Activated naive CD4-positive, alpha-beta T cell treated with anti-CD3 and anti-CD28 coated beads, Interleukin-2, amount 10 ng/mL, durations not matched to agents 7 days and 5 days (primary cell): Measurements from ENCODE around the gene CEP20.
A peak's percentile ranks its signal among the peaks of the same experiment; 100 is the strongest.

Experiments used
- CTCF ChIA-PET: fragments of 350-600 bp; sonication (Branson Sonifier 250); formaldehyde crosslinking; loops from one replicate; lab custom pipeline; 2021; ENCODE audit warnings: antibody characterized with exemption; lab: Charles Lee
- DNase-seq: peaks from one replicate; pipeline ENCODE4 v3.0.0-alpha.2; 2020
- H3K27ac Mint-ChIP-seq: one replicate; pipeline ENCODE4 v1.8.0; 2021; ENCODE audit warnings: mild to moderate bottlenecking, moderate library complexity, mixed read lengths
- H3K27me3 Mint-ChIP-seq: one replicate; pipeline ENCODE4 v1.8.0; 2021; ENCODE audit warnings: mild to moderate bottlenecking, mixed read lengths
- H3K36me3 Mint-ChIP-seq: one replicate; pipeline ENCODE4 v1.8.0; 2021; ENCODE audit warnings: mixed read lengths
- H3K4me1 Mint-ChIP-seq: one replicate; pipeline ENCODE4 v1.8.0; 2021; ENCODE audit warnings: mixed read lengths
- H3K4me3 Mint-ChIP-seq: one replicate; pipeline ENCODE4 v1.8.0; 2021; ENCODE audit warnings: mild to moderate bottlenecking, moderate library complexity, mixed read lengths
- H3K9me3 Mint-ChIP-seq: one replicate; pipeline ENCODE4 v1.8.0; 2021; ENCODE audit warnings: mixed read lengths

CEP20 gene

DNA sequence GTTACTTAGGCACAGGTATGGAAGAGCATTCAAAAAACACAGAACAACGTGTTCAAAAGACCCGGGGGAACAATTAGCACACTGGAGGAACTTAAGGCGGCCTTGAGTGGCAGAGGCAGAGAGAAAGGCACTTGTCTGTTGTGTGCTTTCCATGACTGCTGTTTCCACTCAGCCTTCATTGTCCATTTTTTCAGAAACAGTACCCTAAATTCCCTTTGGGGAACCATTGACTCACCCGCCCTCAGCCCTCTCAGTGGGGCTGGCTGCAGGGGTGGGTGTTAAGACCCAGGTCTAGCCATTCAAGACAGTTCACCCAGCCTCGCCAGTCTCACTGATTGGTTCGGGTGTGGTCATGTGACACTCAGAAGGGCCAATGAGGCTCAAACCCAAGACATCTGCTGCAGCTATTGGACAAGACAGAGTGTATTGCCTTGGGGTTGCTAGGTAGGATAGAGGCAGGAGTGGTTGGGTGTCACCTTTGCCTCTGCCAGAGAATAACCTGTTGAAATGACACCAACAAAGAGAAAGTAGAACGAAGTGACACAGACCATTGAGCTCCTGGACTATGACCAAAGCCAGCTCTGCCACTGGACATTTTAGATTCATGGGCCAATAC lies 19.6 kb upstream of the CEP20 start:
- Mint-ChIP-seq H3K4me1 (peaks cover 12% of the 10 kb centered on the region), H3K9me3 (peaks cover 3% of the 10 kb centered on the region), H3K27ac (no peak overlapping the region), H3K4me3 (no peak overlapping the region), H3K36me3 (no peaks in the 10 kb centered on the region), H3K27me3 (peaks cover 10% of the 10 kb centered on the region)
- CTCF ChIA-PET, result no interaction called here
- peak; percentile 29 for DNase-seq

DNA sequence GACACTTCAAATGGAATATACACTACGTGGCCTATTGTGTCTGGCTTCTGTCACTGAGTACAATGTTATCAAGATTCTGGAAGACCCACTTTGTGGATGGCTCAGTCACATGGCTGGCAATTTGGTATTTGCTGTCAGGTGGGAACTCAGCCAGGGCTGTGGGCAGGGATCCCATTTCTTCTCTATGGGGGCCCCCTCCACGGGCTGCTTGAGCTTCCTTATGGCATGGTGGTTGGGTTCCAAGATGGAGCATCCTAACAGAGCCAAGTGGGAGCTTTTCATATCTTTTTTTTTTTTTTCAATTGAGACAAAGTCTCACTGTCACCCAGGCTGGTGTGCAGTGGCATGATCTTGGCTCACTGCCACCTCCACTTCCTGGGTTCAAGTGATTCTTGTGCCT lies 18.0 kb upstream of the CEP20 start:
- CTCF ChIA-PET, result interaction anchor here (0.6 kb wide), 1 partner anchor 34 kb away, joined by 3 read pairs; no protein-coding TSS in a partner anchor

DNA sequence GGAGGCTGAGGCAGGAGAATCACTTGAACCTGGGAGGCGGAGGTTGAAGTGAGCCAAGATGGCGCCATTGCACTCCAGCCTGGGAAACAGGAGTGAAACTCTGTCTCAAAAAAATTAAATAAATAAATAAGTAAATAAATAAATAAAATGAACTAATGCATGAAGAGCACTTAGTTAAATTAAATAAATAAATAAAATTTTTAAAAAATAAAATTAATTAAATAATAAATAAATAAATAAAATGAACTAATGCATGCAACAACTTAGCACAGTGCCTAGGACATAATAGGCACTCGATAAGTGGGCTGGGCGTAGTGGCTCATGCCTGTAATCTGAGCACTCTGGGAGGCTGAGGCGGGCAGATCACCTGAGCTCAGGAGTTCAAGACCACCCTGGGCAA lies 15.6 kb upstream of the CEP20 start:
- no peak for DNase-seq
- H3K4me1 Mint-ChIP-seq, result peaks cover 11% of the 10 kb centered on the region
- H3K4me3 Mint-ChIP-seq, result no peak overlapping the region
- H3K27me3 Mint-ChIP-seq, result peaks cover 13% of the 10 kb centered on the region
- CTCF ChIA-PET, result no interaction called here
- H3K9me3 Mint-ChIP-seq, result peaks cover 3% of the 10 kb centered on the region
- no peak overlapping the region for H3K27ac Mint-ChIP-seq
- H3K36me3 Mint-ChIP-seq, result no peaks in the 10 kb centered on the region

More for the DNA sequence above, 18.0 kb upstream of the CEP20 start:
- no peak for DNase-seq
- no peaks in the 10 kb centered on the region for H3K36me3 Mint-ChIP-seq
- peaks cover 4% of the 10 kb centered on the region for H3K4me1 Mint-ChIP-seq
- H3K4me3 Mint-ChIP-seq, result no peak overlapping the region
- H3K27me3 Mint-ChIP-seq, result peaks cover 13% of the 10 kb centered on the region
- H3K27ac Mint-ChIP-seq, result no peak overlapping the region
- peaks cover 3% of the 10 kb centered on the region for H3K9me3 Mint-ChIP-seq

DNA sequence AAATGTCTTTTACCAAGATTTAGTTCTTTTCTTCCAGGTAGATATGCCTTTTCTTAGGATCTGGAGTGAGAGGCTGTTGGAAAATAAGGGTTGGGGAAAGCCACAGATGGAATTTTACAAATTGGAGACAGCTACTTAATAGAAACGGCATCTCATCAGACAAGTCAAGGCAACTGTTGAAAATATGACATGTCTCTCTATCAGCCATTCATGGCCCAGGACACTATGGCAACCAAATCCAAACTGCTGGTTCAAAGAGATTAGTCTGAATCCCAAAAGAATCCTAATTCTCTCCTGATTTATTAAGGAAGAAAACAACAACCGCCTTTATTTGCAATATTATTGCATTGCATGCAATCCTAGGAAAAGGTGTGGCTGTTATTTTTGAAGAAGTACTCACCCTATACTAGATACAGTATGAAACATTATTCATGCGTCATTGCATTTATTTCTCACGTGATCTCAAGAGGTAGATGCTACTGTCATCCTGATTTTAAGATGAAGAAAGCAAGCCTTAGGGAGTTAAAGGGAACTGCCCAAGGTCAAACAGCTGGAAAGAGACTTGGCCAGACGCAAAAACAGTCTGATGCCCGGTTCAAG lies 12.6 kb upstream of the CEP20 start:
- no peaks in the 10 kb centered on the region for H3K36me3 Mint-ChIP-seq
- peaks cover 25% of the 10 kb centered on the region for H3K4me1 Mint-ChIP-seq
- no peak overlapping the region for H3K4me3 Mint-ChIP-seq
- CTCF ChIA-PET, result no interaction called here
- no peaks in the 10 kb centered on the region for H3K9me3 Mint-ChIP-seq
- peaks cover 9% of the 10 kb centered on the region for H3K27me3 Mint-ChIP-seq
- H3K27ac Mint-ChIP-seq, result no peak overlapping the region
- DNase-seq, result no peak

DNA sequence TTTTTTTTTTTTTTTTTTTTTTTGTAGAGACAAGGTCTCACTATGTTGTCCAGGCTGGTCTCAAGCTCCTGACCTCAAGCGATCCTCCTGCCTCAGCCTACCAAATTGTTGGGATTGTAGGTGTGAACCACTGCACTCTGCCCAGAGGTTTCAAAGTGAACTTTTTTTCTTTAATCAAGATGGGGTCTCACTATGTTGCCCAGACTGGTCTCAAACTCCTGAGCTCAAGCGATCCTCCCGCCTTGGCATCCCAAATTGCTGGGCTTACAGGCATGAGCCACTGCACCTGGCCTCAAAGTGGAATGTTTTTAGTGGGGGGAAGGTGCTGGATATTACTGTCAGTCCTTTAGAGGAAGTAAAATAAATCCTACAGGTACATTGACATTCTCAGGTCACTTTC lies 12.0 kb upstream of the CEP20 start:
- CTCF ChIA-PET, result interaction anchor here (0.6 kb wide), 1 partner anchor 21 kb away, joined by 3 read pairs; no protein-coding TSS in a partner anchor
- no peaks in the 10 kb centered on the region for H3K36me3 Mint-ChIP-seq
- H3K9me3 Mint-ChIP-seq, result no peaks in the 10 kb centered on the region
- H3K4me1 Mint-ChIP-seq, result peaks cover 25% of the 10 kb centered on the region
- DNase-seq, result no peak
- H3K27me3 Mint-ChIP-seq, result peaks cover 9% of the 10 kb centered on the region
- H3K4me3 Mint-ChIP-seq, result no peak overlapping the region
- no peak overlapping the region for H3K27ac Mint-ChIP-seq

DNA sequence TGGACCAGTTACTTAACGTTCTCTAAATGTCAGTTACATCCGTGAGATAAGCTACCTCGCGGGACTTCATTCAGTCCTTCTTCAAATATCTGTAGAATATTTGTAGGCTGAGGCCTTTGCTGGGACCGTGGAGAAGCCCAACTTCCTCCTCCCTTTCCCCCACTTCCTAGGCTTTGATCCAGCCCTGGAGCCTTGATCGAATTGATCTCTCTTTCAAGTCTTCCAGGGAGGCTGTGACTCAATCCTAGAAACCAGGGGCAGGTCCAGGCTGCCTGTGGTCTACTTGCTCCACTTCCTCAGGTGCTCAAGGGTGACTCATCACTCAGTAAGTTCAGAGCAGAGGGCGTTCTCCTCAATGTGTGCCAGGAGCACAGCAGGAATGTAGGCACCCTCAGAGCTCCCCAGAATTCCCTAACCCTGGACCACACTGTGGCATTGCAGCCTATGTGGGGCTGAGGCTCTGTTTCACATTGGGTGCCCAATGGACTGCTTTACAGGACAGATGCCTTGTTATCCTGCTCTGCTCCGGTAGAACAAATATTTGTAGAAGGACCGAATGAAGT lies 11.2 kb upstream of the CEP20 start:
- Mint-ChIP-seq H3K27ac (peak overlapping the region; percentile 37), H3K4me3 (no peak overlapping the region), H3K27me3 (peaks cover 7% of the 10 kb centered on the region), H3K4me1 (peaks cover 25% of the 10 kb centered on the region), H3K9me3 (no peaks in the 10 kb centered on the region), H3K36me3 (no peaks in the 10 kb centered on the region)
- DNase-seq, result peak; percentile 49
- CTCF ChIA-PET, result interaction anchor here (0.6 kb wide), 2 partner anchors 25 to 236 kb away, joined by 3 read pairs; no protein-coding TSS in a partner anchor

DNA sequence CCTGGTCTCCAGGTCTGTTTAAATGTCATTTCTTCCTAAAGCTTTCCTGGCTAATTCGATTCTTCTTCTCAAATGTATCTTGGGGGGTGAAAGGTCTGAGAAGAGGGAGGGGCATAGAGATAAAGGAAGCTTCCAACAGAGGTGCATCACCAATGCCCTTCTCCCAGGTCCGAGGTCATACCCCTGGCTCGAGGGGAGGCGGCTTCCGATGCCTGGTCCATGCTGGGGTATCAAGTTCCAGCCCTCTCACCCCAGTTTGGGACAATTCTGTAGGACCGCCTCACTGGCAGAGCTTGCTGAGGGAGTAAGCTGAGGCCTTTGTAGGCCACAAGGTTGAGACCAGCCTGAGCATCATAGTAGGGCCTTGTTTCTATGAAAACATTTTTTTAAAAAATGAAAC lies 10.3 kb upstream of the CEP20 start:
- no peak overlapping the region for H3K27ac Mint-ChIP-seq
- H3K9me3 Mint-ChIP-seq, result no peaks in the 10 kb centered on the region
- H3K4me3 Mint-ChIP-seq, result no peak overlapping the region
- DNase-seq, result no peak
- peaks cover 3% of the 10 kb centered on the region for H3K27me3 Mint-ChIP-seq
- CTCF ChIA-PET, result no interaction called here
- H3K4me1 Mint-ChIP-seq, result peaks cover 25% of the 10 kb centered on the region
- H3K36me3 Mint-ChIP-seq, result no peaks in the 10 kb centered on the region

DNA sequence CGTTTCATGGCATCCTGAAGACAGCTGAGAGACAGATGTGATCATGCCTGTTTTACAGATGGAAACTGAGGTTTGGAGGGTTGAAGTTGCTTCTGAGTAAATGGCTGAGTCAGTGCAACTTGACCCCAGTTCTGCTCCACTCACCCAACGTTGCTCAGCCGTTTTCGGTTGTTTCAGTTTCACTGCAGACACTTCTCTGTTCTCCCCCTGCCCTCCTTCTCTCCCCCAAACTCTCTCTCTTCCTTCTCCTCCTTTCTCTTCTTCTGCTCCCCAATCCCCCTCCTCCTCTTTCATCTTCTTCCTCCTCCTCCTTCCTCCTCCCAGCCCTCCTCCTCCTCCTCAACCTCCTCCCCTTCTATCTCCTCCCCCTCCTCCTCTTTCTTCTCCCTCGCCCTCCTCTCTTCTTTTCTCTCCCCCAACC lies 9.4 kb upstream of the CEP20 start:
- Mint-ChIP-seq H3K9me3 (no peaks in the 10 kb centered on the region), H3K27ac (no peak overlapping the region), H3K4me3 (no peak overlapping the region), H3K27me3 (peaks cover 3% of the 10 kb centered on the region), H3K4me1 (peaks cover 25% of the 10 kb centered on the region), H3K36me3 (no peaks in the 10 kb centered on the region)
- peak; percentile 45 for DNase-seq
- CTCF ChIA-PET, result no interaction called here

DNA sequence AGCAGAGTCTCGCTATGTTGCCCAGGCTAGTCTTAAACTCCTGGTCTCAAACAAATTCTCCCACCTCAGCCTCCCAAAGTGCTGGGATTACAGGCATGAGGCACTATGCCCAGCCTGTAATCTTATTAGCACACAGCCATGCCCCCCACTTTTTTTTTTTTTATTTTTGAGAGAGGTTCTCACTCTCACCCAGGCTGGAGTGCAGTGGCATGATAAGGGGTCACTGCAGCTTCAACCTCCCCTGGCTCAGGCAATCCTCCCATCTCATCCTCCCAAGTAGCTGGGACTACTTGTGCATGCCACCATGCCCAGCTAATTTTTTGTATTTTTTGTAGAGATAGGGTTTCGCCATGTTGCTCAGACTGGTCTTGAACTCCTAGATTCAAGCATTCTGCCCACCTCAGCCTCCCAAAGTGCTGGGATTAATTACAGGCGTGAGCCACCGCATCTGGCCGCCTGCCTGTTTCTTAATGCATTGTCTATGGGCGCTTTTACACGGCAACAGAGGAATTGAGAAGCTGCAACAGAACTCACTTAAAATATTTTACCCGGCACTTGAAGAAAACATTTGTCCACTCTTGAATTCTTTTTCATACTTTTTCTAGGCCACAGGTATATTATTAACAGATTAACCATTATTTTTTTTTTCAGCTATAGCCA lies 8.8 kb upstream of the CEP20 start:
- no peaks in the 10 kb centered on the region for H3K9me3 Mint-ChIP-seq
- H3K36me3 Mint-ChIP-seq, result no peaks in the 10 kb centered on the region
- no peaks in the 10 kb centered on the region for H3K27me3 Mint-ChIP-seq
- H3K4me1 Mint-ChIP-seq, result peaks cover 25% of the 10 kb centered on the region
- no peak overlapping the region for H3K4me3 Mint-ChIP-seq
- CTCF ChIA-PET, result no interaction called here
- no peak for DNase-seq
- H3K27ac Mint-ChIP-seq, result no peak overlapping the region

DNA sequence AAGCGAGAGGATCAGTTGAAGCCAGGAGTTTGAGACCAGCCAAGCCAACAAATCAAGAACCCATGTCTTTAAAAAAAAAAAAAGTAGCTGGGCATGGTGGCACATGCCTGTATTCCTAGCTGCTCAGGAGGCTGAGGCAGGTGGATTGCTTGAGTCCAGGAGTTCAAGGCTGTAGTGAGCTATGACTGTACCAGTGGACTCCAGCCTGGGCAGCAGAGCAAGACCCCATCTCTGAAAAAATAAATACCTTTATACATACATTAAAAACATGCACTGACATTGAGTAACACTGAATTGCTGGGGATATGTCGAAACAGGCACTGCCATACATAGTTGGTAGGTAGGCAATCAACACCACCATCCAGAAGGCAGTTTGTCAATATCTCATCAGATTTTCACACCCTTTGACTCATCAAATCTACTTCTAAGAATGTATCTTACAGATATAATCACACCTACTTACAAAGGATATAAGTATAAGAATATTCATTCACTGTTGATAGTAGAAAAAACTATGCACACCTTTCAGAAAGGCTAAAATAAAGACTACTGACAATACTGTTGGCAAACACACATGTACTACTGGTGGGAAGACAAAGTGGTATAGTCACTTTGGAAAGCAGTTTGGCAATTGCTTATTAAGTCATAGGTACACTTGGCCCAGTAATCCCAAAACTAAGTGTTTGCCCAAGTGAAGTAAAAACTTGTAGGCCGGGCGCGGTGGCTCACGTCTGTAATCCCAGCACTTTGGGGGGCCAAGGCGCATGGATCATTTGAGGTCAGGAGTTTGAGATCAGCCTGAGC lies 6.4 kb upstream of the CEP20 start:
- H3K27me3 Mint-ChIP-seq, result no peaks in the 10 kb centered on the region

DNA sequence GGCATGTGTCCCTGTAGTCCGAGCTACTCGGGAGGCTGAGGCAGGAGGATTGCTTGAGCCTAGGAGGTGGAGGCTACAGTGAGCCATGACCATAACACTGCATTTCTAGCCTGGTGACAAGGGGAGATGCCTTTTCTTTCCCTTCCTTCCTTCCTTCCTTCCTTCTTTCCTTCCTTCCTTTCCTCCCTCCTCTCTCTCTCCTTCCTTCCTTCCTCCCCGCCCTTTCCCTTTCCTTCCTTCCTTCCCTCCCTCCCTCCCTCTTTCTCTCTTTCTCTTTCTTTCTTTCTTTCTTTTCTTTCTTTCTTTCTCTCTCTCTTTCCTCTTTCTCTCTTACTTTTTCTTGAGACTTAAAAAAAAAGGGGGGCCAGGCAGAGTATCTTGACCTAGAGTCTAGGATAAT lies 3.1 kb upstream of the CEP20 start:
- no peak for DNase-seq
- H3K4me1 Mint-ChIP-seq, result peaks cover 22% of the 10 kb centered on the region
- no peaks in the 10 kb centered on the region for H3K27me3 Mint-ChIP-seq
- CTCF ChIA-PET, result no interaction called here
- H3K9me3 Mint-ChIP-seq, result no peaks in the 10 kb centered on the region
- no peak overlapping the region for H3K4me3 Mint-ChIP-seq
- H3K36me3 Mint-ChIP-seq, result peaks cover 3% of the 10 kb centered on the region
- no peak overlapping the region for H3K27ac Mint-ChIP-seq

More for the DNA sequence above, 6.4 kb upstream of the CEP20 start:
- H3K27ac Mint-ChIP-seq, result no peak overlapping the region
- H3K4me1 Mint-ChIP-seq, result peaks cover 26% of the 10 kb centered on the region
- no peak for DNase-seq
- CTCF ChIA-PET, result interaction anchor here (0.9 kb wide), 1 partner anchor 137 kb away, joined by 3 read pairs; no protein-coding TSS in a partner anchor
- no peaks in the 10 kb centered on the region for H3K9me3 Mint-ChIP-seq
- H3K36me3 Mint-ChIP-seq, result no peaks in the 10 kb centered on the region
- no peak overlapping the region for H3K4me3 Mint-ChIP-seq

DNA sequence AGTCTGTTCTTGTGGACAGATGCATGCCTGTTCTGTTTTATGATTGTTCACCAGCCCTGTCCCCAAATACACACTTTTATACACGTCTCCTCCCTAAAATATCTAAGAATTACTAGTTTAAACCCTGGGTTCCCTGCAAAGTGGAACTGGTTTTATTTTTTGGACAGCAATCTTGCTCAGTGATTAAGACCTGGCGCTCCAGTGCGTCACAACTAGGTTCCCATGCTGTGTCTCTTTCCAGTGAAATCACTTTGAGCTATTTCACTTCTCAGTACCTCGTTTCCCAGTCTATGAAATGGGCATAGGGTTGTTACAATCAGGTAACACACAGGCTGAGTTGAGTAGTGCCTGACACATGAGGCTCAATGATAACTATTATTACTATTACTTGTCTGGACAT lies 1.1 kb downstream of the CEP20 start:
- Mint-ChIP-seq H3K27ac (peak overlapping the region; percentile 96), H3K4me3 (peak overlapping the region; percentile 97), H3K4me1 (peaks cover 36% of the 10 kb centered on the region), H3K36me3 (peaks cover 19% of the 10 kb centered on the region), H3K9me3 (no peaks in the 10 kb centered on the region), H3K27me3 (no peaks in the 10 kb centered on the region)
- DNase-seq, result no peak
- CTCF ChIA-PET, result no interaction called here

DNA sequence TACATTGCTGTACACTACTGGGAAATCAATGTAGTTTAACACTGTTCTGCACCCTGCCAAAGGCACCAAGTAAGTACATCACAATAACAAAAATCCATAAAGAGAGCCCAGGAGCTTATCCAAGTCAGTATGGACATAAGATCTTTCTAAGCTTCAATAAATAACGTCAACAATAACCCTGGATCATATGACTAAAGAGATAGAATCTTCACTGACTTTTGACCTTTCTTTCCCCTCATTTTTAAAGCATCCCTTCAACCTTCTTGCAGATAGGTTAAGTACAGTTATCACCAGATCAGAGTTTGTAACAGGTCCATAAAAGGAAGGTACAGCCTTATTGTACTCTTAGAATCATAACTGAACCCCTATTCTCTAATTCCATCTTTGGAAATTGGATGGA lies 2.3 kb downstream of the CEP20 start:
- Mint-ChIP-seq H3K4me3 (peak overlapping the region; percentile 27), H3K4me1 (peaks cover 32% of the 10 kb centered on the region), H3K27ac (no peak overlapping the region), H3K27me3 (no peaks in the 10 kb centered on the region), H3K36me3 (peaks cover 27% of the 10 kb centered on the region), H3K9me3 (no peaks in the 10 kb centered on the region)
- CTCF ChIA-PET, result interaction anchor here (1.1 kb wide), 1 partner anchor 11 kb away, joined by 3 read pairs; no protein-coding TSS in a partner anchor
- no peak for DNase-seq

DNA sequence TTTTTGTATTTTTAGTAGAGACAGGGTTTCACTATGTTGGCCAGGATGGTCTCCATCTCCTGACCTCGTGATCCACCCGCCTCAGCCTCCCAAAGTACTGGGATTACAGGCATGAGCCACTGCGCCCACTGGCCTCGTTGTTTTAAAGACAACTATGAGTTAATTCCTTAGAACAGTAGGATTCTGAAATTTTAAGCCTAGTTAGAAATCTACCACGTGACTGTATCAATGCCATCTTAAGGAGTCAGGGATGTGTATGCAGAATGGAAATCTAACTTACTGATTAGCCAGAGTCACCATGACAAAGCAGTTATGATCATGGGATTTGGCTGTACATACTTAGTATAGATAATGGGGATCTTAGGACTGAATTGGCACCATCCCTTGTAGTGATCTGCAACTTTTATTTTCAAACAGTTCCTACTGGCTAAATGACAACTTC lies 2.8 kb downstream of the CEP20 start:
- no peak for DNase-seq
- peaks cover 27% of the 10 kb centered on the region for H3K36me3 Mint-ChIP-seq
- CTCF ChIA-PET, result no interaction called here
- no peaks in the 10 kb centered on the region for H3K9me3 Mint-ChIP-seq
- peaks cover 32% of the 10 kb centered on the region for H3K4me1 Mint-ChIP-seq
- H3K27ac Mint-ChIP-seq, result no peak overlapping the region
- no peak overlapping the region for H3K4me3 Mint-ChIP-seq
- H3K27me3 Mint-ChIP-seq, result no peaks in the 10 kb centered on the region
